Cortex of kidney (tissue), 1 donor: ENCODE measurements around the gene ECT2L.

Experiments used
- DNase-seq: peaks from one replicate; lab custom pipeline; 2025; lab: John Stamatoyannopoulos, UW

Gene ECT2L

DNA sequence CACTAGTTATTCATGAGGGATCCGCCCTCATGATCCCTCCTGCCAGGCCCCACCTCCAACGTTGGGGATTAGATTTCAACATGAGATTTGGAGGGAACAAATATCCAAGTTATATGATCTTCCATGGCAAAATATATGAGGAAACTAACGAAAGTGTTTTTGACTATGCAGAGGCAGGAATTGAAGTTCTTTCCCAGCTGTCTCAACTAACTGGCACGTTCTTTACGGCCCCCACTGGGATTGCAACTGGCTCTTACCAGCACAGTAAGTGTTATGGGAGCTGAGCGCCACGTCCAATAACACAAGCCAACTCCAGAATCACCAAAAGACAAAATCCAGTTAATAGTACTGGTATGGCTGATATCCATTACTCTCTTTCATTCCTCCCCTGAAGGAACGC lies 66.6 kb downstream of the ECT2L start:
- no peak for DNase-seq

DNA sequence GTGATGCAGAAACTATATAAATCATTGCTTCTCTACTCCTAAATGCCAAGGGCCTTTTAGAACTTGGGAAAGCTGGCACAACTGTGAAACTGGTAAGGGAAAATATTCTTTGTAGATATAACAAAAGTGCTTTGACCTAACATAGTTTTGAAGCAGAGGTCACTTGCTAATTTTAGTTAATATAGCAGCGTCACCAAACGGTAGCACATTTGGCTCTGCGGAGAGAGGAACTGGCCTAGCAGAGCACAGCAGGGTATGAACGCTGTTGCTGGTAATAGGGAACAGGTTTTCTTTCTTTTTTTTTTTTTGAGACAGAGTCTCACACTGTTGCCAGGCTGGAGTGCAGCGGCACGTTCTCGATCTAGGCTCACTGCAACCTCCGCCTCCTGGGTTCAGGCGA lies 67.4 kb downstream of the ECT2L start:
- DNase-seq: no peak

DNA sequence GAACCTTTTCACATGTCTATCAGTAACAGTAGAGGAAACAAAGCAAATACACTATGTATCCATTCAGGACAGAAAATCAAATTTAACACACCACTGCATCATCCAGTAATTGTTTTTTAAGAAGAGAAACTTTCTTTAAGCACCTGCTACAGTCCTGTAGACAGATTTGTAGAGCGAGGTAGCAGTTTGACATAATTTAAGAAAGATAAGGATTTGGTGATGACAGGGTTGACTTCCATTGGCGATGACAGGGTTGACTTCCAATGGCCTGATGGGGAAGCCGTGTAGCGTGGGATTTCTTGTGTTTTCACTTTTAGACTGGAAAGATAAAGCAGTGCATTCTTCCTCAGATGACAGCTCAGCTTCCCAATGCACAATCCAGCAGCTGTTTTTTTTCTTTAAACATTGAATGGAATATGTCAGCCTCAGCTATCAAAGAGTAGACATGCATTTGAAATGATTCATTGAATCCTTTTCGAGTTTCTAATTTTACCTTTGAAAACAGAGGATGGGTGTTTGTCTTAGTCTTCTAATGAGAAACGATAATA lies 68.5 kb downstream of the ECT2L start:
- DNase-seq: no peak

DNA sequence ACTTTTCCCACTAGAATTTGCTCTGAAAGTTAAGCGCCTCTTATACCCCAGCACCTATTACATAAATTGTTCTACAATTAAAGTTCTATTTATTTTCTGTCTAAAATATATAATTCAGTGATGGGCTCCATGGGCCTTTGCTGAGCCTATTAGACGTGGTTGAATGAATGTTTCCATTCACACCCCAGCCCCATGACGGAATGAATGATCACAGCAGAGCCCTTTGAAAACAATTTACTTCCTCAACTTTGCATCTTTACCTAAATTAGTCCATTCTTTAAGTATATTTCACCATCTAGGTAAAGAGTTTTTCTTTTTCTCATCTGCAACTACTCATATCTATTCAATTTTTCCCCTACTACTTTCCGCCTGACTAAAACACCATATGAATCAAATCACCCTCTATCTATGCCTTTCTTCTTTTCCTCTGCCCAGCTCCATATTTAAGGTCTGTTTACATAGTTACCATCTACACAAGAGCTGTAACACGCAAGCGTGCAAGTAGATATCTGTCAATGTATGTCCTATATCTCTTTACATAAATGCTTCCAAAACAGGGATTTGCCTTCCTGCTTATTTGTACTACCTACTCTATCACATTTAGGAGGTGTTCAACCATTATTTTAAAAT lies 69.7 kb downstream of the ECT2L start:
- no peak for DNase-seq

DNA sequence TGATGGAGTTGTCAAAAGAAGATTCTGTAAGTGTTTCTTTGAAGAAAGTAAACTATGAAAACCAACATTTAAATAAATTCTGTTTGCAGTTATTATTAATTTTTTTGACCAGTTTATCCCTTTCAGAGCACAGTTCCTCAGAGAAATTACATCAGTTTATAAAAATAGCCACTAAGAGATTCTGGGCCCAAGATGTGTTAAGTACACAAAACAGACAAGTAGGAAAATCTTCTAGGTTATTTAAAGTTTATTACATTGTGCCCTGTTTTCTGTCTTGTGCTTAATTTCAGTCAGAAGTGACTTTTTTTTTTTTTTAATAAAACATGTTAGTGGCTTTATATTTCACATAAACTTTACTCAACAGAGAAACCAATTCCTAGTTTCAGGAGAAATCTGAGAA lies 72.3 kb downstream of the ECT2L start:
- no peak for DNase-seq

DNA sequence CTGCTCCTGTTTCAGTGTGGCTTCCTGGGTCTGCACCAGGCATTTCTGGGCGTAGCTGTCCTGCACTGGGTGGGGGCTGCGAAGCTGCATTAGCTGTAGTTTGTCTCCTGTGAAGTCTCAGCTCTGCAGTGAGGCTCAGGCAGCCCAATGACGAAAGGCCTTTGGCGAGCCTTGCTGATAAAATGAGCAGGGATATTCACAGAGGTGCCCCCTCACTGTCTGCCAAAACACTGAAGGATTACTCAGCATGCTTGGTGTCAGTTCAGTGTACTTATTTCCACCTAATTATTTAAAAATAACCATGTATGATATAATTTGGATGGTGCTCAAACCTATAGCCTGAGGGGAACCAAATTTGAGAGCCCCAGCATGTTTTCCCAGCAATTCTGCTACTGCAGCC lies 73.5 kb downstream of the ECT2L start:
- no peak for DNase-seq

DNA sequence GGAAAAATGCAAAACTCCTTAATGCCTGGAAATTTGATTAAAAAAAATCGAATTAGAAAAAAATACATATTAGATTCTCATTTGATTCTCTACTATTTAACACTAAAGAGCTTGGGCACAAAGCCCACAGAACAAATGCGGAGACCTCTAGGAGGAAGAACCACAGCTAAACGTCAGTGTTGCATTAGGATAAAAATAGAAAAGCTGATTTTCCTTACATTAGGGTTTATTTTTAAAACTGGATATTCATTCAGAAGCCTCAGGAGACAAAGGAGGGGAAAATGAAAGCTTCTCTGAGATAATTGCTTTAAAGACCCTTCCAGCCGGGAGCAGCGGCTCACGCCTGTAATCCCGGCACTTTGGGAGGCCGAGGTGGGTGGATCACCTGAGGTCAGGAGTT lies 77.3 kb downstream of the ECT2L start:
- no peak for DNase-seq

DNA sequence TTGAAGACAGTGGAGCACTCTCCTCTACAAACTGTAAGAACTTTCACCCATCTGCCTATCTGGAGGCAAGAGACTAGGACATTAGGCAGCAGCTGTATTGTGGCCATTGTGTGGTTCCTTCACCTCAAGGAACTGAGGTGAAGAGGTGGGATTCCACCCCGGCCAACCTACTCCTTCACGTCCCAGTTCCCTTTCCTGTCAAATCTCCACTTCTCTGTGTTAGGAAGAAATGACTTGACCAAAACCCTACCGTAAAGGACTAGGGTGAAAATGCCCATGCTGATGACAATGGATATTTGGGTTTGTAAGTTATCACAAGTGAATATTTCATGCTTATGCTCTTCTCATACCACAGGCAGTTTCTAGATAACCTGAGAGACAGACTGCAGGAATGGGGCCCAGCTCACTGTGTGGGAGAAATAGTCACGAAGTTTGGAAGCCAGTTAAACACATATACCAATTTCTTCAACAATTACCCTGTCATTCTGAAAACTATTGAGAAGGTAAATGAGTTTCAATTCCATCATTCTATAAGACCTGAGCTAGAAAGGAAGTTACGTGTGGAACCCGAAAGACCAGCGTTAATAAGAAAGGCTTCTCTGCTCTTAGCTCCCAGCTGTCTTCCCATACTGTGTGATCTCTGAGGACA lies 86.6 kb downstream of the ECT2L start:
- DNase-seq: no peak

DNA sequence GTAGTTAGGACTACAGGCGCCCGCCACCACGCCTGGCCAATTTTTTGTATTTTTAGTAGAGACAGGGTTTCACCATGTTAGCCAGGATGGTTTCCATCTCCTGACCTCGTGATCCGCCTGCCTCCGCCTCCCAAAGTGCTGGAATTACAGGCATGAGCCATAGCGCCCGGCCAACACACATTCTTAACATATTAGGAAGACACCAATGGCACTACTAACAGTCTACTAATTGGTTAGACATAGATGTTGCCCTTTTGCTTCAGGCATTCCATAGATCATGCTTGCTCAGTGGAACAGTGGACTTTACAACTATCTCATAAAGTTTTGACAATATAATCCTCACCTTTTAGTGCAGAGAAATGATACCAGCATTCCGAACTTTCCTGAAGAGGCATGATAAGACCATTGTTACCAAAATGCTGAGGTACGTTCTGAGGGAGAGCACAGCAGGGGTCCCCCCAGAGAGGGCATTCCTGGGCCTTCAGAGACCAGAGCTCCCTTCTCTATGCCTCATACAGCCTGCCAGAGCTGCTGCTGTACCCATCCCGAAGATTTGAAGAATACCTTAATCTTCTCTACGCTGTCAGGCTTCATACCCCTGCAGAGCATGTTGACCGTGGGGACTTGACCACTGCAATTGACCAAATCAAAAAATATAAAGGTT lies 89.4 kb downstream of the ECT2L start:
- DNase-seq: no peak

DNA sequence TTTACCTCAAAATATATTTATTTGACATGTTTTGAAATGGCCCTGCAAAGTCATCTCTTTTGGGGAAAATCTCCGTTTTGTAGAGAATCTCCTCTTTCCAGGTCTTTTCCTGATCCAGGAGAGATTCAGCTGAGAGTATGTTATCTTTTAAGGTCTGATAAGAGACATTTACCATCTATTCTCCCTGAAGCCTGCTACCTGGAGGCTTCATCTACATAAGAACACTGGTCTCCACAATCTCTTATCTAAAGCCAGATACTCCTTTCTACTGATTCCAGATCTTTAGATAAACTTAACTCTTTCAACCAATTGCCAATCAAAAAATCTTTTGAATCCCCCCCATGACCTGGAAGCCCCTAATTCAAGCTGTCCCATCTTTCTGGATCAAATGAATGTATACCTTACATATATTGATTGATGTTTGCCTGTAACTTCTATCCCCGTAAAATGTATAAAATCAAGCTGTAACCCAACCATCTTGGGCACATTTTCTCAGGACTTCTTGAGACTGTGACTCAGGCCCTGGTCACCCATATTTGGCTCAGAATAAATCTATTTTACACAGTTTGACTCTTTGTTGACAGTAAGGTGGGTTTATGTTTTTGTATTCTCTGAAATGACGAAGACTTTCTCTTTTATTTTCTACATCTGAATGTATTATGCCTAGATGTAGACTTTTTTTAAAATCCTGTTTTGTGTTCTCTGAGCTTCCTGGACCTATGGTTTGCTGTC lies 95.5 kb downstream of the ECT2L start:
- no peak for DNase-seq

DNA sequence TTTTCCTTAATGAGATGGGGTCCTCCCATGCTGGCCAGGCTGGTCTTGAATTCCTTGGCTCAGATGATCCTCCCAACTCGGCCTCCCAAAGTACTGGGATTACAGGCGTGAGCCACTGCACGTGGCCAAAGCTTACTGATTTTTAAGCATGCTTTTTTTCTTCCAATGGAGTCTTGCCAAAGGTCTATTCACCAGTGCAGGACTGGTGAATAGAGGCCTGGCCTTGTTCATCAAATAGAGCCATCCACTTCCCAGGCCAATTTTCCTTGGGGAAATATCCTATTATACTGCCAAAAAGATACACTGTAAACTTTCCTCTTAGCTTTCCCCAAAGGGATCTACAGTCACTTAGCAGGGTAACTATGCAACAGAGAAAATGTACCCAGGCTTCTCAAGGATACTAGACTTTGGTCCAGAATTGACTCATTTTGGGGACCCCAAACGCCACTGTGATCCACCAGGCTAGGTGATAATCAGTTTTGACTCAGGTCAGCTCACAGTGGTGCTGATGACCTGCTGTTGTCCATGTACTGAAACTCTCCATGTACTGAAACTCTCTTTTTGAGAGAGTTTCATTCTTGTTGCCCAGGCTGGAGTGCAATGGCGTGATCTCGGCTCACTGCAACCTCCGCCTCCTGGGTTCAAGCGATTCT lies 100.3 kb downstream of the ECT2L start:
- DNase-seq: no peak

DNA sequence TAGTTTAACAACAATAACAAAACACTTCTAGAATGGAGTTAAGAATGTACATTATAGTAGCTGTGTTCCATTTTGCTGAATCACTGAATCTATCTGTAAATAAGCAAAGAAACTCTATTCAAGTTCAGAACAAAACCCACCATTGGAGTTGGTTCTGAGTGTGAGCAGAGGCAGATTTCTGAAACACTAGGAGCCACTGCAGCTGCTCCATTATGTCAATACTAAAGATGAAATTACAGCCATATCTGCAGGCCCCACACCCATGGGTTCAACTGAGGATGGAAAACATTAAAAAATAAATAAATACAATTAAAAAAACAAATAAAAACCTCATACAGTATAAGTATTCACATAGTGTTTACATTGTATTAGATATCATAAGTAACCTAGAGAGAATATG lies 101.1 kb downstream of the ECT2L start:
- no peak for DNase-seq

DNA sequence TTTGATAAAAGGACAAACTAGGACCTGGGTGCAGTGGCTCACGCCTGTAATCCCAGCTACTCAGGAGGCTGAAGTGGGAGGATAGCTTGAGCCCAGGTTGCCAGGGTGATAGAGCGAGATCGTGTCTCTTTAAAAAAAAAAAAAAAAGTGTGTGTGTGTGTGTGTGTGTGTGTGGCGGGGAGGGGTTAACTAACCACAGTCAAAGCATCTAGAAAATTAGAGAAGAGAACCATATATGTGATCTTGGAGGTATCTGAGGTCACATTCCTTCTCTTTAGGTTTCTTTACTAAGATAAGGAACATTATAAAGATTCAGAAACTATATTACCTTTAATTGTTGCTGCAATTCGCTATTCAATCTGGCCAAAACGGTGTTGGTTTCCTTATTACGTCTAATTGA lies 111.3 kb downstream of the ECT2L start:
- DNase-seq: no peak

DNA sequence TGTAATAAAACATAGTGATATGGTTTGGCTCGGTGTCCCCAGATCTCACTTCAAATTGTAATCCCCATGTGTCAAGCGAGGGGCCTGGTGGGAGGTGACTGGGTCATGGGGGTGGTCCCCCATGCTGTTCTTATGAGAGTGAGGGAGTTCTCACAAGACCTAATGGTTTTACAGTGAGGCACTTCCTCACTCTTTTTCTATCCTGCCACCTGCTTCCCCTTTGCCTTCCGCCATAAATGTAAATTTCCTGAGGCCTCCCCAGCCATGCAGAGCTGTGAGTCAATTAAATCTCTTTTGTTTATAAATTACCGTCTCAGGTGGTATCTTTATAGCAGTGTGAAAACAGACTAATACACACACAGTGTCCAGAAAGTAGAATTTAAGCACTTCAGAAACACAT lies 113.6 kb downstream of the ECT2L start:
- DNase-seq: no peak

DNA sequence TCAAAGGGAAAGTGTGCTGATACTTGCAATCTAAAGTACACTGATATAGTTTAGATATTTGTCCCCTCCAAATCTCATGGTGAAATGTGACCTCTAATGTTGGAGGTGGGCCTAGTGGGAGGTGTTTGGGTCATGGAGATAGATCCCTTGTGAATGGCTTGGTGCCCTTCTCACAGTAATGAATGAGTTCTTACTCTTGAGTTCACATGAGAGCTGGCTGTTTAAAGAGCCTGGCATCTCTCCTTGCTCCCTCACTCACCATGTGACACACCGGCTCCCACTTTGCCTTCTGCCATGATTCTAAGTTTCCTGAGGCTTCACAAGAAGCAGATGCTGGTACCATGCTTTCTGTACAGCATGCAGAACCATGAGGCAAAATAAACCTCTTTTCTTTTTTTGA lies 114.1 kb downstream of the ECT2L start:
- DNase-seq: no peak

DNA sequence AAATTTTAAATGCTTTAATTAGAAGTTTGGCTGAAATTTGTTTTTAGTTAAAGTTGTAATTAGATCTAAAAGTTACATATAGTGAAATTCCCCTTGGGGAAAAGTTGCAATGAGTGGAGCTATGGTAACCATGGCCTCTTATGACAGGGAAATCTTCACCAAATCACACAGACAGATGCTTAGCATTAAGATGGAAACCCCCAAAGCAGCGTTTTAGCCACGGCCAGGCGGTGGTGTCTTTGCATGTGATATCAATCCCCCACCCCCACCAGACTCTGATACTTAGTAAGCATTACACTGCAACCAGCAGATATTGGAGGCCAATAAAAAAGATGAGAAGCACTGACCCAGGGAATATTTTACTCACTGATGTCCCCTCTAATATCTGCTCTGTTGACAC lies 116.4 kb downstream of the ECT2L start:
- DNase-seq: no peak

DNA sequence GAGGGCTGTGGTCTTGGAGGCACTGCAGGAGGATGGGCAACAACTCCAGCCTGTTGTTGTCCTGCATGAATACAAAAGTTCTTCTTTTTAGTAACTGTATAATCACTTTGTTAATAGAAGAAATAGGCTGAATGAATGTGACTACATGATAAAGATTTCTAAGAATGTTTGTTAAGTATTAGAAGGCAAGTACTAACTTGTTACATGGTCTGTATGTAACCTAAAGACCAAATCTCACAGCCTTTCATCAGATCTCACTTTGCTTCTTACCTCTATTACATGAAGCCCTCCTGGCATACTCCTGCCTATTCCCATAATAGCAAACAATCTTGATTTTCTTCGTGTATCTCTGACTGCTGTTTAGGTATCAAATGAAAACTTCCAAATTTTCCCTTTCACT lies 118.8 kb downstream of the ECT2L start:
- DNase-seq: no peak

DNA sequence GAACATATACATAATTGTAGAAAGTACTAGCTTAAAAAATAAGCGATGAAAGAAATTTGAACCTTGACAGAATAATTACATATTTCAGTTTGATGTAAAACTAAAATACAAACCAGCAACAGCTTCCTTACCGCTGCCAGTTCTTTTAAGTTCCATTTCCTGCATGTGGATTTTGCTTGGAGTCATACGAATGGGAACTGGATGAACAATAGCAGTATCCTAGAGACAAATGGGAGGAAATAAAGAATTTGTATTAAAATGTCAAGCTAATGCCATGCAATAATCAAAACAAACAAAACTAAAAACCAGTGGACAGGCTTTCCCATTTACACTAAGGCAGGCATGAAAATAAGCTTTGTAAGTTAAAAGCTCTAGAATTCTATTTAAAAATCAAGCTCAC lies 125.0 kb downstream of the ECT2L start:
- DNase-seq: no peak

DNA sequence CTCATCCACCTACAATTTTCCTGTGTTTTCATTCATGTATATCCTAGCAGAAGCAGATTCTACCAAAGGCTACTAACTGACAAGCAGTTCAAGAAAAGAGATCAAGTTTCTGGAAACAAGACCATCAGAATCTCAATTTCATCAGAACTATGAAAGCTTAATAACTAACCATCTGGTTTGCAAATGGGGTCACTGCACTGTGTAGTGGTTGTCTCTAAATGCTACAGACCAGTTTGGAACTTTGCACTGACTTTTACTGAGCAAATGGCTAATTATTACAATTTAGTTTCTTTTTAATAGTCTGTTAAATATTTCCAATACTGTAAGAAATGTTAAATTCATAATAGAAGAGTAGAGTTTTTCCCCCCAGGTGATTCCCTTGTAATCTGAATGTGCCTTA lies 127.7 kb downstream of the ECT2L start:
- no peak for DNase-seq

DNA sequence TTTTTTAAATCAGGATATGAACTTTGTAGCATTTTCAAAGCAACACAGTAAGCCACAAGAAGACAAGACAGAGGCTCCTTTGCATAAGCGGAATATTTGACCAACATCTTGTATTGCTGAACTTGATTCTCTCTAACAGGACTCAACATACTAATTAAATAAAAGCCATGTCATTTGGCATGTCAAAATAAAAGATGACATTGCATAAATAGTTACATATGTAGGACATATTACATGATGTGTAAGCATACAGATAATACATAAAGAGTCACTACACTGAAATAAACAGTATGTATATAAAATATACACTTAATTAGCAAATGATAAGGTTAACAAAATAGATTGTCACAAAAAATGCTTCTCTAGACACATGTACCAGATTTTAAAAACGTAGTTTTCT lies 129.9 kb downstream of the ECT2L start:
- no peak for DNase-seq

DNA sequence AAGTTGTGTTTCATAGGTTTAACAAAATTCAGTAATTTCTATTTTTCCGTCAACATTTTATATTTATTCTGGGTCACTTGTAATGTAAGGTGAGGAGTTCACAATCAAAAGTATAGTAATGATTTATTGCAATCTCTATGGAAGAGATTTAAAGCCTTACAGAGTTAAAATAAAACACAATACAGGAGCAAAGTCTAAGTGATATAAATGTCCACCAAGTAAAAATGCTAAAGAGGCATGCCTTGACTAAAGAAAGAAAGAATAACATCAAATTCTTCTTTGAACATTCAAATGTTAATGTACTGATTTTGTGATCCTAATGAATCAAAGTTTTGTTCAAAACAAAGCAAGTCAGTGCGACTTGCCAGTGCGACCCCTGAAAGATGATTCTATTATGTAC lies 130.7 kb downstream of the ECT2L start:
- DNase-seq: no peak

DNA sequence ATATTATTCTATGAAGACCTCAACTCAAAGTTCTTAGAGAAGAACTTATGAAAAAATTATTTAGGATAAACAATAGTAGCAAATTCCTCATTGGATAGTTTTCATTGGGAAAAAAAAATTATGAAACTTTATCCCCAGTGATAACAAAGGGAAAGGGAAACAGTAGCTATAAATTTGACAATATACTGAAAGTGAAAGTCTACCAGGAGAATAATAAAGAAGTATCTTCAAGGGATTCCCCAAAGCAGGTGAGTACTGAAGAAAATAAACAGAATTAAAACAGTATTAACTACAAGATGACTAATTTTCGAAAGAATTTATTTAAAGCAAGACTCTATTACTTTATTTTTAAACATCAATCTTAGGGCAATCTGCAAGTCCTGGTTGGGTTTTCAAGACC lies 135.8 kb downstream of the ECT2L start:
- no peak for DNase-seq
